ENCODE data around the gene ACTA2.

The ACTA2 gene

DNA sequence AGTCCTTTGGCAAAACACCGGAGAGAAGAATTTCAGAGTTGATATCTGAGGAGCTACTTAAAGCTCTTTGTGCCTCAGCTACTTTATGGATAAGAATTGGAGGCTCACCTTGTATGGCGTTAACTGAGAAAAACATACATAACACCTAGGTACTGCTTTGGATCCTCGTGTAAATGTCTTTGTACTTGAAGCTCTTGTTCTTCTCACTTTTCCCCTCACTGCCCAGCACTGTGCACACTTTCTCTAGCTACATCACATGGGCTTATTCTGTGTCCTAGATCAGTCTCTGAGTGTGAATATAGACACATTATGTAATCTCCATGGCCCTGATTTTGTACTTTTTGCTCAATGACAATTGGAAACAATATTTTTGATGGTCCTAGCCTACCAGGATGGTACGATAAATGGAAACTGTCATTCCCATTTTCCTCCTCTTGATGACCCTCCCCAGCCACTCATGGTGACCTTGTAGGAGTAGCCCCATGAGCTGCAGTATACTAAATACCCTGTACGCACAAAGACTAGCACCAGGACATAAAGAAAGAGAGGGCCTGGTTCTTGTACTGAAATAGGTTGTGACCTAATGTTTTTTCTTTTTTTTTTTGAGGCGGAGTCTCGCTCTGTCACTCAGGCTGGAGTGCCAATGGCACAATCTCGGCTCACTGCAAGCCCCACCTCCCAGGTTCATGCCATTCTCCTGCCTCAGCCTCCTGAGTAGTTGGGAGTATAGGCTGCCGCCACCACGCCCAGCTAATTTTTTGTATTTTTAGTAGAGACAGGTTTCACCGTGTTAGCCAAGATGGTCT, 50.4 kb downstream of the ACTA2 start:
- no peak overlapping the region for H4K91ac ChIP-seq (ENCODE audit: low read depth, low read length)
- H3K4me2 ChIP-seq (ENCODE audit: low read length), result no peak overlapping the region
- no peak overlapping the region for H3K9ac ChIP-seq (ENCODE audit: low read length)
- H3K9me3 ChIP-seq (ENCODE audit: insufficient read depth, low read depth, low read length), result no peaks in the 10 kb centered on the region
- H3K36me3 ChIP-seq (ENCODE audit: control insufficient read depth in 1 of 2, insufficient read depth in 2 of 2, low read length in 2 of 2), result no peaks in the 10 kb centered on the region
- no peak overlapping the region for H2BK120ac ChIP-seq (ENCODE audit: insufficient read depth, low read length, poor library complexity)
- DNase-seq, result no peak
- H4K12ac ChIP-seq (ENCODE audit: low read depth, low read length), result no peak overlapping the region
- no peak overlapping the region for H3K4ac ChIP-seq (ENCODE audit: low read depth, low read length)
- H2BK12ac ChIP-seq (ENCODE audit: low read length), result no peak overlapping the region
- H3K27ac ChIP-seq (ENCODE audit: low read depth, low read length), result no peak overlapping the region
- no peaks in the 10 kb centered on the region for H3K79me2 ChIP-seq (ENCODE audit: control insufficient read depth, insufficient read depth, low read length, poor library complexity)
- H3K79me1 ChIP-seq (ENCODE audit: low read length), result no peaks in the 10 kb centered on the region
- H2AFZ ChIP-seq (ENCODE audit: insufficient read depth, low read length, poor library complexity), result no peak overlapping the region
- H2BK5ac ChIP-seq (ENCODE audit: low read depth, low read length, poor library complexity), result no peak overlapping the region
- H3K4me3 ChIP-seq (ENCODE audit: low read depth, low read length), result no peak overlapping the region
- WGBS (ENCODE audit: extremely low coverage, insufficient coverage, insufficient read length), result no CpG with 5 or more reads among the region's 11 CpGs
- H3K27me3 ChIP-seq (ENCODE audit: insufficient read depth, low read length), result no peaks in the 10 kb centered on the region
- H3K18ac ChIP-seq (ENCODE audit: low read length), result no peak overlapping the region
- no peak overlapping the region for H4K8ac ChIP-seq (ENCODE audit: low read depth, low read length)
- peaks cover 0 to under 1% of the 10 kb centered on the region in 2 experiments for H3K4me1 ChIP-seq (ENCODE audit: control insufficient read depth in 1 of 2, insufficient read depth in 2 of 2, low read length in 2 of 2)
- H2AK5ac ChIP-seq (ENCODE audit: low read length), result no peak overlapping the region
- no peak overlapping the region for H3K14ac ChIP-seq (ENCODE audit: low read length)
- H3K23ac ChIP-seq (ENCODE audit: low read length), result no peak overlapping the region

DNA sequence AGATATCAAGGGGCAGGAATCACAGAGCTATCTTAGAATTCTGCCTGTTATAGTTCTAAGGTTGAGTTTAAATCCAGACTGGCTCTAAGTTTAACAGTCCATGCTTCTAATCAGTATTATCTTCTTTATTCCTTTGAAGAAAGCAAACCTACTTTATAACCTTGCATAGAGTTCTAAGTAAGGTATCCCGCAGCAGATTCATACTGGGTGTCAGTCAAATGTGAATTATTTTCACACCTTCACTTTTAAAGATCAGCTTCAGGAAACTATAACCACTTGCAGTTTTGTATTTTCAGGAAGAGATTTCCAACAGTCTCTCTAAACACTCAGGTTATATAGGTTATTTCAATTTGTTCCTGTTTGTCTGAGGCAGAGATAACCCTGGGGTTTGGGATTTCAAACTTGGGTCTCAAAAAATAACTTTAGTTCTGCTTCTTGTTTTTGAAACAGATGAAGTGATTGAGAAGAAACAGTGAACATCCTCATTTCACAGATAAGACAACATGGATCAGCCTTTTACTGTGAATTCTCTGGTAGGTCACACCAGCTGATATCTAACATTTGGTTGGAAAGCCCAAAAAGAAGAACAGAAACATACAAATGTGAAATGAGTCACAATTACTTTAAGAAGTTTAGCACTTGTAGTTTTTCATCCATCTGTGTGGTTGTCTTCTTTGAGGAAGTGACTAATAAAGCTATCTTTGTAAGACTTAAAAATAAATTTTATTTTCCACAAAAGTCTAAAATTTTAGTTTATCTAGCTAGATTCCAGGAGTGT, 51.2 kb downstream of the ACTA2 start:
- H3K79me2 ChIP-seq (ENCODE audit: control insufficient read depth, insufficient read depth, low read length, poor library complexity), result no peaks in the 10 kb centered on the region
- no peaks in the 10 kb centered on the region for H3K27me3 ChIP-seq (ENCODE audit: insufficient read depth, low read length)
- H3K4me3 ChIP-seq (ENCODE audit: low read depth, low read length), result no peak overlapping the region
- H3K4ac ChIP-seq (ENCODE audit: low read depth, low read length), result no peak overlapping the region
- H2BK12ac ChIP-seq (ENCODE audit: low read length), result no peak overlapping the region
- no peak overlapping the region for H3K18ac ChIP-seq (ENCODE audit: low read length)
- H2AK5ac ChIP-seq (ENCODE audit: low read length), result no peak overlapping the region
- H3K23ac ChIP-seq (ENCODE audit: low read length), result no peak overlapping the region
- no peaks in the 10 kb centered on the region for H3K9me3 ChIP-seq (ENCODE audit: insufficient read depth, low read depth, low read length)
- no peak overlapping the region for H3K27ac ChIP-seq (ENCODE audit: low read depth, low read length)
- H2BK5ac ChIP-seq (ENCODE audit: low read depth, low read length, poor library complexity), result no peak overlapping the region
- no peak overlapping the region for H4K12ac ChIP-seq (ENCODE audit: low read depth, low read length)
- no peak overlapping the region for H3K4me2 ChIP-seq (ENCODE audit: low read length)
- no peaks in the 10 kb centered on the region for H3K36me3 ChIP-seq (ENCODE audit: control insufficient read depth in 1 of 2, insufficient read depth in 2 of 2, low read length in 2 of 2)
- no peak overlapping the region for H3K14ac ChIP-seq (ENCODE audit: low read length)
- no CpG with 5 or more reads among the region's 1 CpG for WGBS (ENCODE audit: extremely low coverage, insufficient coverage, insufficient read length)
- H2BK120ac ChIP-seq (ENCODE audit: insufficient read depth, low read length, poor library complexity), result no peak overlapping the region
- H3K4me1 ChIP-seq (ENCODE audit: control insufficient read depth in 1 of 2, insufficient read depth in 2 of 2, low read length in 2 of 2), result peaks cover 3 to 8% of the 10 kb centered on the region in 2 experiments
- DNase-seq, result peak in 1 of 2 donors; percentile 27
- H3K9ac ChIP-seq (ENCODE audit: low read length), result no peak overlapping the region
- H2AFZ ChIP-seq (ENCODE audit: insufficient read depth, low read length, poor library complexity), result no peak overlapping the region
- no peaks in the 10 kb centered on the region for H3K79me1 ChIP-seq (ENCODE audit: low read length)
- H4K91ac ChIP-seq (ENCODE audit: low read depth, low read length), result no peak overlapping the region
- H4K8ac ChIP-seq (ENCODE audit: low read depth, low read length), result no peak overlapping the region

DNA sequence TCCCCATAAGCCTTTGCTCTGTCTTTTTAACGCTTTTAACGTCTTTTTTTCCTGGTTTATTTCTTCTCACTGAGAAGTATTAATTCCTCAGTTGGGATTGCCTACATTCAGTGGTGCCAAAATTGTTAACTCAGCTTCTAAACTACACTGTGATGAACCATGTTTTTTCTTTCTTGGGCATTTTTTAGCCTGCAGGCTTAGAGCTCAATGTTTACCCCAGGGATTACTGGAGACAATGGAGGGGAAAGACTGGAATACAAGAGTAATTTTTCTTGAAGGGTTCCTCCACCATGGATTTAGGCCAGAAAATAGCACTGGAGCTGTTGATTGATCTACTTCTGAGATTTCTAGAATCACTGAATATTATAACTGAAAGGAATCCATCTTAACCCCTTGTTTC, 52.7 kb downstream of the ACTA2 start:
- no peak overlapping the region for H2BK120ac ChIP-seq (ENCODE audit: insufficient read depth, low read length, poor library complexity)
- no peak overlapping the region for H4K91ac ChIP-seq (ENCODE audit: low read depth, low read length)
- no CpG with 5 or more reads among the region's 2 CpGs for WGBS (ENCODE audit: extremely low coverage, insufficient coverage, insufficient read length)
- H3K23ac ChIP-seq (ENCODE audit: low read length), result no peak overlapping the region
- no peak overlapping the region for H3K9ac ChIP-seq (ENCODE audit: low read length)
- no peak overlapping the region for H3K4me2 ChIP-seq (ENCODE audit: low read length)
- no peak overlapping the region for H4K12ac ChIP-seq (ENCODE audit: low read depth, low read length)
- H2AFZ ChIP-seq (ENCODE audit: insufficient read depth, low read length, poor library complexity), result no peak overlapping the region
- H3K36me3 ChIP-seq (ENCODE audit: control insufficient read depth in 1 of 2, insufficient read depth in 2 of 2, low read length in 2 of 2), result no peaks in the 10 kb centered on the region
- no peak overlapping the region for H3K14ac ChIP-seq (ENCODE audit: low read length)
- H2AK5ac ChIP-seq (ENCODE audit: low read length), result no peak overlapping the region
- no peak overlapping the region for H3K4ac ChIP-seq (ENCODE audit: low read depth, low read length)
- no peak overlapping the region for H3K27ac ChIP-seq (ENCODE audit: low read depth, low read length)
- no peaks in the 10 kb centered on the region for H3K9me3 ChIP-seq (ENCODE audit: insufficient read depth, low read depth, low read length)
- no peaks in the 10 kb centered on the region for H3K27me3 ChIP-seq (ENCODE audit: insufficient read depth, low read length)
- no peak overlapping the region for H2BK5ac ChIP-seq (ENCODE audit: low read depth, low read length, poor library complexity)
- H3K4me1 ChIP-seq (ENCODE audit: control insufficient read depth in 1 of 2, insufficient read depth in 2 of 2, low read length in 2 of 2), result peaks cover 3 to 8% of the 10 kb centered on the region in 2 experiments
- no peaks in the 10 kb centered on the region for H3K79me2 ChIP-seq (ENCODE audit: control insufficient read depth, insufficient read depth, low read length, poor library complexity)
- H4K8ac ChIP-seq (ENCODE audit: low read depth, low read length), result no peak overlapping the region
- no peak overlapping the region for H2BK12ac ChIP-seq (ENCODE audit: low read length)
- H3K4me3 ChIP-seq (ENCODE audit: low read depth, low read length), result no peak overlapping the region
- no peaks in the 10 kb centered on the region for H3K79me1 ChIP-seq (ENCODE audit: low read length)
- DNase-seq, result no peak
- H3K18ac ChIP-seq (ENCODE audit: low read length), result no peak overlapping the region

DNA sequence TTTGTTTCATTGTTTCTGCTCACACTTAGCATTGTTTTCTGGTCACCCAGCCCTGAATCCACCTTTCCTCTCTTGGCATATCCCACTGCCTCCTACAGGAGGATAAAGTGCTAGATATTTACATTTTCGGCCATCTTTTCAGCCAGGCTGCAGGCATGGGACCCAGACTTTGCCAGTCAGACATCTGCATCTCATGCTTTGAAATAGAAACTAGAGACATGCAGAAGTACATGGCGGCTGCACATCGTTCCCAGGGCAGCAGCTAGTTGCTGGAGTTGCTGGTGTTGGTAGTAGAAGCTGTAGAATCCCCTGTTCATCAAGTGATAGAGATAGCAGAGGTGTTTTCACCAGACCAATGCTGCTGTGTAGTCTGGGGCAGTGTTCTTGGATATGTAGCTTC, 53.8 kb downstream of the ACTA2 start:
- Histone ChIP-seq H3K23ac (ENCODE audit: low read length) (no peak overlapping the region), H3K14ac (ENCODE audit: low read length) (no peak overlapping the region), H2AFZ (ENCODE audit: insufficient read depth, low read length, poor library complexity) (no peak overlapping the region), H4K12ac (ENCODE audit: low read depth, low read length) (no peak overlapping the region), H2BK5ac (ENCODE audit: low read depth, low read length, poor library complexity) (no peak overlapping the region), H3K4me3 (ENCODE audit: low read depth, low read length) (no peak overlapping the region), H3K27ac (ENCODE audit: low read depth, low read length) (no peak overlapping the region), H4K91ac (ENCODE audit: low read depth, low read length) (no peak overlapping the region), H2AK5ac (ENCODE audit: low read length) (no peak overlapping the region), H3K4ac (ENCODE audit: low read depth, low read length) (no peak overlapping the region), H3K9me3 (ENCODE audit: insufficient read depth, low read depth, low read length) (no peaks in the 10 kb centered on the region), H3K79me1 (ENCODE audit: low read length) (no peaks in the 10 kb centered on the region), H3K18ac (ENCODE audit: low read length) (no peak overlapping the region), H3K79me2 (ENCODE audit: control insufficient read depth, insufficient read depth, low read length, poor library complexity) (no peaks in the 10 kb centered on the region), H3K36me3 (ENCODE audit: control insufficient read depth in 1 of 2, insufficient read depth in 2 of 2, low read length in 2 of 2) (no peaks in the 10 kb centered on the region), H2BK120ac (ENCODE audit: insufficient read depth, low read length, poor library complexity) (no peak overlapping the region), H3K27me3 (ENCODE audit: insufficient read depth, low read length) (no peaks in the 10 kb centered on the region), H3K4me1 (ENCODE audit: control insufficient read depth in 1 of 2, insufficient read depth in 2 of 2, low read length in 2 of 2) (peaks cover 3 to 8% of the 10 kb centered on the region in 2 experiments), H2BK12ac (ENCODE audit: low read length) (no peak overlapping the region), H4K8ac (ENCODE audit: low read depth, low read length) (no peak overlapping the region), H3K9ac (ENCODE audit: low read length) (no peak overlapping the region), H3K4me2 (ENCODE audit: low read length) (no peak overlapping the region)
- WGBS (ENCODE audit: extremely low coverage, insufficient coverage, insufficient read length), result no CpG with 5 or more reads among the region's 3 CpGs
- DNase-seq, result no peak

Measured in trophoblast cell (in vitro differentiated cells and primary cell).